ENCODE data around the gene SERPING1. TPM values are rescaled to one million over a fixed set of nuclear protein-coding genes. Genes with fewer than 3 reads are reported as not detected.

SERPING1 gene
- total and polyA plus RNA-seq, 5 donors: 181 to 294 (median 216) TPM

- intact Hi-C loops (cut with DNase I): no loop called here
- under 1% methylated on average over 47 of the region's 47 CpGs for WGBS
- peak; percentile 95 to 96 for ATAC-seq
Measured at GRCh38 chr11:57638005-57638781, 40.7 kb downstream of the SERPING1 start.

GRCh38 chr11:57638811-57639320 is 41.4 kb downstream of the SERPING1 start:
- intact Hi-C loops (cut with DNase I): no loop called here
- DNase-seq (peak in 1 of 3 donors; percentile 61), ATAC-seq (peak in 1 of 2 donors; percentile 18)
- Histone ChIP-seq H3K4me3 (ENCODE audit: low read length) (peak overlapping the region; percentile 81), H3K27ac (ENCODE audit: low read length) (peak overlapping the region; percentile 38), H3K9me3 (ENCODE audit: control insufficient read depth, low read length) (no peaks in the 10 kb centered on the region), H3K4me1 (ENCODE audit: control insufficient read depth, insufficient read depth, low read length) (peaks cover 9% of the 10 kb centered on the region), H3K27me3 (ENCODE audit: control insufficient read depth, insufficient read depth) (no peaks in the 10 kb centered on the region)
- WGBS: 1% methylated on average over 19 of the region's 19 CpGs

More at GRCh38 chr11:57638005-57638781, 40.7 kb downstream of the SERPING1 start:
- DNase-seq: peak; percentile 77 to 90 (median 86)
- Histone ChIP-seq H3K4me3 (ENCODE audit: low read length) (peak overlapping the region; percentile 81), H3K27me3 (ENCODE audit: control insufficient read depth, insufficient read depth) (no peaks in the 10 kb centered on the region), H3K4me1 (ENCODE audit: control insufficient read depth, insufficient read depth, low read length) (peaks cover 9% of the 10 kb centered on the region), H3K27ac (ENCODE audit: low read length) (peak overlapping the region; percentile 38), H3K9me3 (ENCODE audit: control insufficient read depth, low read length) (no peaks in the 10 kb centered on the region)

- DNase-seq (no peak), ATAC-seq (no peak)
- WGBS: 7% methylated on average over 15 of the region's 15 CpGs
- peak overlapping the region; percentile 81 for H3K4me3 ChIP-seq (ENCODE audit: low read length)
- H3K27me3 ChIP-seq (ENCODE audit: control insufficient read depth, insufficient read depth): no peaks in the 10 kb centered on the region
- peak overlapping the region; percentile 35 for H3K27ac ChIP-seq (ENCODE audit: low read length)
- H3K4me1 ChIP-seq (ENCODE audit: control insufficient read depth, insufficient read depth, low read length): peaks cover 9% of the 10 kb centered on the region
- H3K9me3 ChIP-seq (ENCODE audit: control insufficient read depth, low read length): no peaks in the 10 kb centered on the region
- intact Hi-C loops (cut with DNase I): loop anchor here in 3 of 4 donors (10.0 kb wide), 3 partner anchors 165 to 295 kb away; no protein-coding TSS in a partner anchor
Measured at GRCh38 chr11:57639321-57640067, 42.0 kb downstream of the SERPING1 start.

GRCh38 chr11:57640068-57640800 is 42.7 kb downstream of the SERPING1 start:
- H3K4me1 ChIP-seq (ENCODE audit: control insufficient read depth, insufficient read depth, low read length): peaks cover 9% of the 10 kb centered on the region
- peak overlapping the region; percentile 38 for H3K27ac ChIP-seq (ENCODE audit: low read length)
- no peak overlapping the region for H3K4me3 ChIP-seq (ENCODE audit: low read length)
- 41% methylated on average over 9 of the region's 9 CpGs for WGBS
- ATAC-seq (no peak), DNase-seq (no peak)
- no peaks in the 10 kb centered on the region for H3K27me3 ChIP-seq (ENCODE audit: control insufficient read depth, insufficient read depth)
- no peaks in the 10 kb centered on the region for H3K9me3 ChIP-seq (ENCODE audit: control insufficient read depth, low read length)
- intact Hi-C loops (cut with DNase I): loop anchor here in 3 of 4 donors (10.0 kb wide), 3 partner anchors 165 to 295 kb away; no protein-coding TSS in a partner anchor

- Histone ChIP-seq H3K27me3 (ENCODE audit: control insufficient read depth, insufficient read depth) (no peaks in the 10 kb centered on the region), H3K4me3 (ENCODE audit: low read length) (no peak overlapping the region), H3K9me3 (ENCODE audit: control insufficient read depth, low read length) (no peaks in the 10 kb centered on the region), H3K27ac (ENCODE audit: low read length) (no peak overlapping the region), H3K4me1 (ENCODE audit: control insufficient read depth, insufficient read depth, low read length) (peaks cover 15% of the 10 kb centered on the region)
- intact Hi-C loops (cut with DNase I): loop anchor here in 3 of 4 donors (10.0 kb wide), 3 partner anchors 166 to 296 kb away; no protein-coding TSS in a partner anchor
- WGBS: 47% methylated on average over 7 of the region's 7 CpGs
- DNase-seq (peak in 2 of 3 donors; percentile 57 to 71), ATAC-seq (peak in 1 of 2 donors; percentile 27)
Measured at GRCh38 chr11:57641011-57641807, 43.7 kb downstream of the SERPING1 start.

- DNase-seq (no peak), ATAC-seq (no peak)
- H3K27me3 ChIP-seq (ENCODE audit: control insufficient read depth, insufficient read depth): no peaks in the 10 kb centered on the region
- intact Hi-C loops (cut with DNase I): loop anchor here in 3 of 4 donors (2.0 to 10.0 kb wide), 4 partner anchors 75 to 299 kb away; no protein-coding TSS in a partner anchor
- peaks cover 21% of the 10 kb centered on the region for H3K4me1 ChIP-seq (ENCODE audit: control insufficient read depth, insufficient read depth, low read length)
- H3K4me3 ChIP-seq (ENCODE audit: low read length): no peak overlapping the region
- no peaks in the 10 kb centered on the region for H3K9me3 ChIP-seq (ENCODE audit: control insufficient read depth, low read length)
- WGBS: 56% methylated on average over 3 of the region's 3 CpGs
- H3K27ac ChIP-seq (ENCODE audit: low read length): no peak overlapping the region
Measured at GRCh38 chr11:57643802-57644201, 46.3 kb downstream of the SERPING1 start.

- DNase-seq (peak; percentile 77 to 92 (median 90)), ATAC-seq (peak; percentile 76 to 81)
- intact Hi-C loops (cut with DNase I): loop anchor here in 3 of 4 donors (2.0 to 10.0 kb wide), 5 partner anchors 76 to 300 kb away; partner anchors contain the start of gene UBE2L6 (in 2 of the 3)
- H3K4me1 ChIP-seq (ENCODE audit: control insufficient read depth, insufficient read depth, low read length): peaks cover 18% of the 10 kb centered on the region
- 12% methylated on average over 17 of the region's 17 CpGs for WGBS
- H3K27me3 ChIP-seq (ENCODE audit: control insufficient read depth, insufficient read depth): no peaks in the 10 kb centered on the region
- no peak overlapping the region for H3K4me3 ChIP-seq (ENCODE audit: low read length)
- no peak overlapping the region for H3K27ac ChIP-seq (ENCODE audit: low read length)
- no peaks in the 10 kb centered on the region for H3K9me3 ChIP-seq (ENCODE audit: control insufficient read depth, low read length)
Measured at GRCh38 chr11:57644748-57645688, 47.5 kb downstream of the SERPING1 start.

GRCh38 chr11:57645689-57646085 is 48.2 kb downstream of the SERPING1 start:
- intact Hi-C loops (cut with DNase I): loop anchor here in 3 of 4 donors (2.0 to 10.0 kb wide), 5 partner anchors 77 to 301 kb away; partner anchors contain the start of gene UBE2L6 (in 2 of the 3)
- peaks cover 20% of the 10 kb centered on the region for H3K4me1 ChIP-seq (ENCODE audit: control insufficient read depth, insufficient read depth, low read length)
- peak; percentile 9 to 56 for ATAC-seq

More at GRCh38 chr11:57645689-57646085, 48.2 kb downstream of the SERPING1 start:
- H3K27ac ChIP-seq (ENCODE audit: low read length): no peak overlapping the region
- no peaks in the 10 kb centered on the region for H3K27me3 ChIP-seq (ENCODE audit: control insufficient read depth, insufficient read depth)
- no peak overlapping the region for H3K4me3 ChIP-seq (ENCODE audit: low read length)
- DNase-seq: peak; percentile 41 to 68 (median 56)
- 11% methylated on average over 5 of the region's 5 CpGs for WGBS
- no peaks in the 10 kb centered on the region for H3K9me3 ChIP-seq (ENCODE audit: control insufficient read depth, low read length)

Data from right cardiac atrium (tissue), 5 donors.